T-helper 17 cell (primary cell): ENCODE results near the gene SV2A. TPM values are rescaled to one million over a fixed set of nuclear protein-coding genes. Genes with fewer than 3 reads are reported as not detected.
"Not testable (repeated sequence)": the region's sequence is repeated elsewhere in the genome, so short reads cannot be mapped to it uniquely, and the experiment has no call there.

ENCODE experiments used
- ATAC-seq: fragments of 150-1000 bp; cut with Tn5 transposase; 2 replicates; pipeline ENCODE4 v1.10.0; 2021; ENCODE audit warnings: mild to moderate bottlenecking, moderate library complexity
- DNase-seq, 3 donors: peaks; one replicate each; pipeline versions ENCODE4 v3.0.0 to v3.0.0-alpha.2; 2020 to 2021
- H3K9me3 ChIP-seq: one replicate; pipeline ENCODE4 v1.7.0; 2013; ENCODE audit warnings: low read length, mild to moderate bottlenecking; ENCODE audit not compliant: control insufficient read depth, poor library complexity, severe bottlenecking
- H3K27ac Mint-ChIP-seq: one replicate; pipeline ENCODE4 v1.8.0; 2022; ENCODE audit warnings: mild to moderate bottlenecking, moderate library complexity, mixed read lengths
- H3K27me3 Mint-ChIP-seq: one replicate; pipeline ENCODE4 v1.8.0; 2022; ENCODE audit warnings: mixed read lengths
- H3K36me3 Mint-ChIP-seq: one replicate; pipeline ENCODE4 v1.8.0; 2022; ENCODE audit warnings: low read depth, mixed read lengths
- H3K4me1 Mint-ChIP-seq: one replicate; pipeline ENCODE4 v1.8.0; 2022; ENCODE audit warnings: mild to moderate bottlenecking, mixed read lengths
- H3K4me3 Mint-ChIP-seq: one replicate; pipeline ENCODE4 v1.8.0; 2022; ENCODE audit warnings: mild to moderate bottlenecking, moderate library complexity, mixed read lengths
- total RNA-seq, 4 donors: library from RNA in 2 of 4; stranded (reverse) in 2 of 4; gene quantifications; one replicate each; pipeline ENCODE4 v1.2.3 and lab custom pipeline; 2022 to 2026

Gene SV2A
- total RNA-seq, 2 donors from 2014 or later, result 4.6 to 4.7 TPM

DNA sequence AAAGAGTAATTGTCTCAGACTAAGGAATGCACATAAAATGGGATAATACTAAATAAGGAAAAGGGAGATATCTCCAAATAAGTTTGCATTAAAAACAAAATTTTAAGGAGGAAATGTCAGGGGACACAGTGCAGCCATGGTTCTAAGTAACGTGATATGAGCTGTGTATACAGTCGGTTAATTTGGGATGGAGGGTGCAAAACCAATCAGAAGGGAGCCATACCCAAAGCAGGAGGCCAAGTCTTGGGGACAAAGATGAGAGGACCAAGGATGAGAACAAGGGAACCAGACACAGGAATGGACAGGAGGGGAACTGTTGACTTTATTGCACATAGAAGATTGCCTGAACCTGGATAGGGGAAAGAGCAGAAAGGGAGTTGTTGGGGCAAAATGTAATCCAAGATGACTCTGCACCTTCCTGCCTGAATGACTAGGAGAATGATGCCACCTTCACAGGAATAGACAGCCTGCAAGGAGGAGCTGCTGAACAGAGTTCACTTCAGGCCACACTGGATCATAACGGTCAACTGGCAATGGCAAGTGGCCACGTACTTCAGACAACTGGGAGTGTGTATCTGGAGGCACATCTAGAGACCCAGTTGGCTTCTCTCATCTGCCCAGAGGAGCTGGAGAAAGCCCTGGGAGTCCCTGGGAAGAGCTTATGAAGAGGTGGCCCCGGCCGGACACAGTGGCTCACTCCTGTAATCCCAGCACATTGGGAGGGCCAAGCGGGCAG is 40.3 kb downstream of the SV2A start:
- no peaks in the 10 kb centered on the region for H3K36me3 Mint-ChIP-seq
- no peaks in the 10 kb centered on the region for H3K9me3 ChIP-seq
- peaks cover 21% of the 10 kb centered on the region for H3K4me1 Mint-ChIP-seq
- ATAC-seq, result no peak
- H3K27me3 Mint-ChIP-seq, result no peaks in the 10 kb centered on the region
- peak overlapping the region; percentile 39 for H3K27ac Mint-ChIP-seq
- DNase-seq, result no peak
- H3K4me3 Mint-ChIP-seq, result no peak overlapping the region

DNA sequence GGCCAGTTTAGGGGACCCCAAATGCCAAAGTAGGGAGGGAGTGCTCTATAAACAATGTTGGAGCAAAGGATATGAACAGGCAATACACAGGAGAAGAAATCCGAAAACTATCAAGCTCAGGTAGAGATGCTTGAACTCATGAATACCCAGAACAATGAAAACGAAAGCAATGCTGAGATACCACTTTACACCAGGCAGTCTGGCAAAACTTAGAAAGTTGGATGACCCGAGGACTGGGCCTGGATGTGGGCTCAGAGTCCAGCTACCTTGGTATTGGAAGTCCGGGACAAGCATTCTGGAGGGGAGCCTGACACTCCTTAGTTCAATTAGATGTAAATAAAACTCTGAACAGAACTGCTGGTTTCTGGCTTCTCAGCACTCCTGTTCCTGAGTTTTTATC is 44.6 kb downstream of the SV2A start:
- H3K27ac Mint-ChIP-seq, DNase-seq, H3K4me1 Mint-ChIP-seq, H3K4me3 Mint-ChIP-seq, H3K27me3 Mint-ChIP-seq, H3K9me3 ChIP-seq, ATAC-seq, H3K36me3 Mint-ChIP-seq: not testable (repeated sequence)

DNA sequence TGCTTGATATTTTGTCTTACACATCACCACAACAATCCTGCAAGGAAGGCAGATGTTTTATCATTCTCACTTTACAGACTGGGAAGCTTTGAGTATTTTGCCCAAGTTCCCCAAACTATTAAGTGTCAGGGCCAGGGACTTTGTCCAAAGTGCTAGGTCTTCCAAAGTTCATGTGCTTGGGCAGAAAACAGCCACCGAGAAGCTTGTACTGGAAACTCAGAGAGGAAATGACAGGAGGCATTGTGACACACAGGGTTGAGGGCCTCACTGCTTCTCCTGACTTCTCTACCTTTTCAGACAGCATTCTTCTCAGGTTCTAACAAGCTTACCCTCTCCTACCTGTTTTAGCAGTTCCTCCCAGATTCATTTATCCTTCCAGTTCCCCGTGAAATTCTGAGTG is 50.8 kb downstream of the SV2A start:
- not testable (repeated sequence) for H3K36me3 Mint-ChIP-seq, H3K4me3 Mint-ChIP-seq, H3K4me1 Mint-ChIP-seq, ATAC-seq, H3K27me3 Mint-ChIP-seq, H3K27ac Mint-ChIP-seq, H3K9me3 ChIP-seq, DNase-seq

- peak; percentile 14 for ATAC-seq
- not testable (repeated sequence) for H3K36me3 Mint-ChIP-seq, H3K9me3 ChIP-seq, H3K4me1 Mint-ChIP-seq, H3K27me3 Mint-ChIP-seq, H3K27ac Mint-ChIP-seq, H3K4me3 Mint-ChIP-seq, DNase-seq
Observed at GRCh38 chr1:149861497-149862054, 56.1 kb downstream of the SV2A start.

DNA sequence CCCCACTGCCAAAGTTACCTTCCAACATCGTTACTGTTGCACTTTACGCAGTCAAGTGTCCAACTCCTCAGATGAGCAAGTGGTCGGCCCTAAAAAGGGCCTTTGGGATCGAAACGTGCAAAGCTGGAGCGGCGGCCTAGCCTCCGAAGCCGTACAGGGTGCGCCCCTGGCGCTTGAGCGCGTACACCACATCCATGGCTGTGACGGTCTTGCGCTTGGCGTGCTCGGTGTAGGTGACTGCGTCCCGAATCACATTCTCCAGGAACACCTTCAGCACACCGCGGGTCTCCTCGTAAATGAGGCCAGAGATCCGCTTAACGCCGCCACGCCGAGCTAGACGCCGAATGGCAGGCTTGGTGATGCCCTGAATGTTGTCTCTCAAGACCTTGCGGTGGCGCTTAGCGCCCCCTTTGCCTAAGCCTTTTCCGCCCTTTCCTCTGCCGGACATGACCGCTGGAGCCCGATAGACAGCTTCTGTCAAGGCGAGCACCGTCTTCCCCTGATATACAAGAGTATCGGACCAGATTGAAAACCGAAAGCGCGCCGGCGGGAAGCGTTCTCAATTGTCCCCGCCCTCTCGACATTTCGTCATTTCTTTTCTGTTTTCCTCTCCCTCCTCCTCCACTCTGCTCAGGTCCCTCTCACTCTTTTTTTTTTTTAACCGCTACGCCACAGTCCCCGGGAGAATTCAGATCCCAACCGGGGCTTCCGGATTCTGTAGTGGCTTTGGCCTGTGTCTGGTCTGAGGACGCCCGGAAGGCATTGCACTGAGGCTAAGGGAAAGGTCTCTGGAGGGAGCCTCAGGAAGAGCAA is 56.8 kb downstream of the SV2A start:
- H3K9me3 ChIP-seq, H3K4me1 Mint-ChIP-seq, H3K36me3 Mint-ChIP-seq, H3K27me3 Mint-ChIP-seq, H3K4me3 Mint-ChIP-seq, DNase-seq, H3K27ac Mint-ChIP-seq: not testable (repeated sequence)
- ATAC-seq, result peak; percentile 85

GRCh38 chr1:149860271-149860670 is 57.4 kb downstream of the SV2A start:
- not testable (repeated sequence) for DNase-seq, H3K27me3 Mint-ChIP-seq, H3K4me1 Mint-ChIP-seq, H3K9me3 ChIP-seq, H3K4me3 Mint-ChIP-seq, H3K36me3 Mint-ChIP-seq, H3K27ac Mint-ChIP-seq
- peak; percentile 44 for ATAC-seq

Other genes starting within 250 kb of the SV2A start
- under 1 TPM in 1 of 2 donors, not detected in 1; 0.30 TPM for gene FCGR1A, start 135.2 kb downstream of the SV2A start, total RNA-seq
- gene BOLA1, start 18.3 kb downstream of the SV2A start, total RNA-seq, result 1 to 10 TPM; 5.3 to 7.2 TPM
- gene SF3B4, start 10.0 kb upstream of the SV2A start, total RNA-seq, result 10 to 100 TPM; 47.2 to 53.2 TPM
- under 1 TPM; 0.35 to 0.73 TPM for gene MTMR11, start 19.0 kb upstream of the SV2A start, total RNA-seq
- gene OTUD7B, start 92.9 kb upstream of the SV2A start, total RNA-seq, result 10 to 100 TPM in 1 of 2 donors, 1 to 10 TPM in 1; 5.9 to 10.5 TPM
- gene VPS45, start 149.9 kb upstream of the SV2A start, total RNA-seq, result 10 to 100 TPM; 17.5 to 18.4 TPM
- 100 to 1,000 TPM in 1 of 2 donors, 10 to 100 TPM in 1; 71.4 to 124 TPM for gene PLEKHO1, start 232.1 kb upstream of the SV2A start, total RNA-seq